NCI-H2107 treated with DMSO at 0.1 percent for 48 hours (cell line): Measurements from ENCODE around the gene SPEG.

Source experiments
- DNase-seq: peaks from one replicate; lab custom pipeline; 2025; ENCODE audit not compliant: unreplicated experiment; lab: John Stamatoyannopoulos, UW

Gene SPEG

GRCh38 chr2:219525533-219526232, 91.0 kb downstream of the SPEG start:
- no peak for DNase-seq

DNA sequence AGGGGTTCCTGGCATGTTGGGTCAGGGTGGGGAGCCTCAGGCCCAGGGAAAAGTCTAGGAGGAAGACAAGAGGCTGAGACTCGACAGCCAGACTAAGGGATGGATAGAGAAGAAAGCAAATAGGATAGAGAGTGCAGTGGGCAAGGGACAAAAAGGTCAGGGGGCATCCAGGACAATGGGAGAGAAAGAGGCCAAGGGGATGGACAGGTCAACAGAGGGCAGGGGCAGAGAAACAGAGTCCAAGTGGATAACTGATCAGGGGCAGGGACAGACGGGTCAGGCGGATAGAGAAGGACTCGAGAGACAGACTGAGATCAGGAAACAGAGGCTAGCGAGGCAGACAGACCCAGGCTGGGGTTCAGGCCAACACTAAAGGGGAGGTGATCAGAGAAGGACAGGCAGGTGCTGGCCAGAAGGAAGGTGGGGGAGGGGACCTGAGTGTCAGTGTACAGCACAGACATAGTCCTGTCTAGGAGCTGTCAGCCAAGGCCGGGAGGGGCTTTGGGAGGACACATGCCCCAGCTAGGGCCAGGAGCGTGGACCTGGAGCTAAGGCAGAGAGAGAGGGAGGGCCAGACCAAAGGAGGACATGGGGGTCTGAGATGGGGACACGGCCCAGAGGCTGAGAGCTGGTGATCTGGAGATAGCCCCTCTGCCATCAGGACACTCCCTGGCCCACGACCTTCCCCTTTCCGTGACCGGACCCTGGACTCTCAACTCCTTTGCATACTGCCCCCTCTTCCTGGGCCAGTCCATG, 91.9 kb downstream of the SPEG start:
- DNase-seq: no peak

DNA sequence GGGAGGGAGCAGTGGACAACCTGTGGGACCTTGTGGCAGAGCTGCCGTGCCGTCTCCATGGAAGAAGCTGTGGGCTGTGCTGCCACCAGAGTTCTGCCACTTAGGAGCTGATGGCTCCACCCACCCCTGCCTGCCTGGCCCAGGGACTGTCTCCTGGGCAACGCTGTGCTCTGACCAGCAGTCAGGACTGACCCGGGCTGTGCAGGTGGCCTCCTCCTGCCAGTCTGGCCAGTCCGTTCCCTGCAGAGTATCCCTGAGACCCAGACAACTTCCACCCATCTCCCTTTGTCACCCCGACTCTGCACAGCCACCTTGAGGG, 92.4 kb downstream of the SPEG start:
- no peak for DNase-seq

- DNase-seq: no peak
These were observed 92.8 kb downstream of the SPEG start for GRCh38 chr2:219527472-219527871.

GRCh38 chr2:219530048-219530963, 95.7 kb downstream of the SPEG start:
- DNase-seq: peak; percentile 41

DNA sequence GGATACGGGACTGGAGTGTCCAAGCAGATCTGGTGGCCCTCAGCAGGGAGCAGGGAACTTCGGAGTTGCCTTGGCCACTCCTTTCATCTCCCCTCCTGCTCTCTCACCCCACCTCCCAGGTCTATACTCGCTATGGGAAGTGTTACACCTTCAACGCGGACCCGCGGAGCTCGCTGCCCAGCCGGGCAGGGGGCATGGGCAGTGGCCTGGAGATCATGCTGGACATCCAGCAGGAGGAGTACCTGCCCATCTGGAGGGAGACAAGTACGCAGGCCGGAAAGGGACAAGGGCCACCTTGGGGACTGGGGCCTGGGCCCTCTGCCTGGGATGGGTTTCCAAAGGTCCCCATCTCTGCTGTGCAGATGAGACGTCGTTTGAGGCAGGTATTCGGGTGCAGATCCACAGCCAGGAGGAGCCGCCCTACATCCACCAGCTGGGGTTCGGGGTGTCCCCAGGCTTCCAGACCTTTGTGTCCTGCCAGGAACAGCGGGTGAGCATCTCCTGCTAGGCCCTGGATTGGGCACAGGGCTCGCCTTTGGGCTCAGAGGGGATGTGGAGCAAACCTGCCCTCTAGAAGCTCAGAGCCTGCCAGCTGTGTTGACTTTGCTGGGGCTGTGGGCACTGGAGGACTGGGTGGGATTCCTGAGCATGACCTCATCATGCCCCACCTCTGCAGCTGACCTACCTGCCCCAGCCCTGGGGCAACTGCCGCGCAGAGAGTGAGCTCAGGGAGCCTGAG, 97.2 kb downstream of the SPEG start:
- no peak for DNase-seq

DNA sequence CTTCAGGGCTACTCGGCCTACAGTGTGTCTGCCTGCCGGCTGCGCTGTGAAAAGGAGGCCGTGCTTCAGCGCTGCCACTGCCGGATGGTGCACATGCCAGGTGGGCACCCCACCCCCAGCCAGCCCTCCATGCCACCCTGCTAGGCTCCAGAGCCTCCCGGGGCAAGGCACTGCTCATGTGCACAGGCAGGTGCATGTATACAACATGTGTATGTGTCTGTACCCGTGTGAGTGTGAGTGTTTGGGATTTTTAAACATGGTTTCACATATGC, 97.7 kb downstream of the SPEG start:
- DNase-seq: no peak

DNA sequence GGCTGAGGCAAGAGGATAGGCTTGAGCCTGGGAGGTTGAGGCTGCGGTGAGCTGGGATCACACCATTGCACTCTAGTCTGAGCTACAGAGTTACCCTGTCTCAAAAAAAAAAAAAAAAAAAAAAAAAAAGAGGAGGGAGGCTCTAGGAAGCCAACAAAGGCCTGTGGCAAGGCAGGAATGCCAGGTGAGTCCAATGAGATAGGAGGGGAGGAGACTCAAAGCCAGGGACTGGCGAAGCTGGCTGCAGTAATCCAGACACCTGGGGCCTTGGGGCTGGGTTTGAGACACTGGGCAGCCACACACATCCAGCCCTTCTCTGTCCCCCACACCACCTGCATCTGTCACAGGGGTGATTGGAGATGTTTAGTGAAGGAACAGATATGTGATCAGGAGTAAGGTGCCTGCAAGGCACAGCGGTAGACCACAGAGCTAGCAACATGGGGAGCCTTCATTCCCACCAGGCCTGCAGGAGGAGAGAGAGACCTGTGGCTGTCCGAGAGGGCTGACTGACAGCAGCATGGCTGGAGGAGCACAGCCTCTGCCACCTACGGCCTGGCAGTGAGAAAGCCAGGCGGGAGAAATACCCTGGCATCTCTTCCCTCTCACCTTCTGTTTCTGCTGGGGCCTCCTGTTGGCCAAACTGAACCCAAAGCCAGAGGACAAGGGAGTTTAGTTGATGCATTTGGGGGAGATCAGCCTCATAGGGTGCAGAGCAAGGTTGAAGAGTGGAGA, 99.5 kb downstream of the SPEG start:
- peak; percentile 44 for DNase-seq

- DNase-seq: no peak
These were observed 101.8 kb downstream of the SPEG start for GRCh38 chr2:219536425-219536824.

DNA sequence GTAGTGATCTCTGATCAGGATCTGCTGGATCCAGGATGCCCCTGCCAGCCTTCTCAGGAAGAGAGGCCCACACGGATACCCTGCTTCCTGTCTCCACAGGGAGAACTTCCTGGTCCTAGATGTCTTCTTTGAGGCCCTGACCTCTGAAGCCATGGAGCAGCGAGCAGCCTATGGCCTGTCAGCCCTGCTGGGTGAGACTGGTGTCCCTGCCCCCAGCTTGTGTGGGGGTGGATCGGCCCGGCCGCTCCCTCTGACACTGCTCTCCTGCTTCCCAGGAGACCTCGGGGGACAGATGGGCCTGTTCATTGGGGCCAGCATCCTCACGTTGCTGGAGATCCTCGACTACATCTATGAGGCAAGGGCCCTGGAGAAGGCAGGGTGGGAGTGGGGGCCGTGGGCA, 102.3 kb downstream of the SPEG start:
- DNase-seq: no peak

GRCh38 chr2:219537657-219538488, 103.2 kb downstream of the SPEG start:
- no peak for DNase-seq

DNA sequence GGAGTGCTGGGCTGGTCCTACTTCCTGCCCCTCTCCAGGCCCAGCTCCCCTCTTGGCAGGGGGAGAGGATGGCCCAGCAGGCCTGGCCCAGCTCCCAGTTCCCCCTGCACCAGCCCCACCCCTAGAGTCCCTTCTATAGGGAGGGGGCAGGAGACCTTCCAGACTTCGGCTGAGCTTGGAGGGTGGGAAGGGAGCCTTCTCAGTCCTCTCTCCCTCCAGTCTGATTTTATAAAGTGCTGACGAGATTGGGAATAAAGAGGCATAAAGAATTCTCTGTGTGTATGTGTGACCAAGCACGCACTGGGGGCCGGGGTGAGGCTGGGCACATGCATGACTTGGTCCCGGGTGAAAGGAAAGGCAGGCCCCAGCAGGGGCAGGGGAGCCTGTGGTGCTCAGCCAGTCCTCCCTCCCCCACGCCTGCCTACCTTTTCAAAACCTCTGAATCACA, 103.9 kb downstream of the SPEG start:
- no peak for DNase-seq

- DNase-seq: no peak
These were observed 104.5 kb downstream of the SPEG start for GRCh38 chr2:219538956-219539788.

DNA sequence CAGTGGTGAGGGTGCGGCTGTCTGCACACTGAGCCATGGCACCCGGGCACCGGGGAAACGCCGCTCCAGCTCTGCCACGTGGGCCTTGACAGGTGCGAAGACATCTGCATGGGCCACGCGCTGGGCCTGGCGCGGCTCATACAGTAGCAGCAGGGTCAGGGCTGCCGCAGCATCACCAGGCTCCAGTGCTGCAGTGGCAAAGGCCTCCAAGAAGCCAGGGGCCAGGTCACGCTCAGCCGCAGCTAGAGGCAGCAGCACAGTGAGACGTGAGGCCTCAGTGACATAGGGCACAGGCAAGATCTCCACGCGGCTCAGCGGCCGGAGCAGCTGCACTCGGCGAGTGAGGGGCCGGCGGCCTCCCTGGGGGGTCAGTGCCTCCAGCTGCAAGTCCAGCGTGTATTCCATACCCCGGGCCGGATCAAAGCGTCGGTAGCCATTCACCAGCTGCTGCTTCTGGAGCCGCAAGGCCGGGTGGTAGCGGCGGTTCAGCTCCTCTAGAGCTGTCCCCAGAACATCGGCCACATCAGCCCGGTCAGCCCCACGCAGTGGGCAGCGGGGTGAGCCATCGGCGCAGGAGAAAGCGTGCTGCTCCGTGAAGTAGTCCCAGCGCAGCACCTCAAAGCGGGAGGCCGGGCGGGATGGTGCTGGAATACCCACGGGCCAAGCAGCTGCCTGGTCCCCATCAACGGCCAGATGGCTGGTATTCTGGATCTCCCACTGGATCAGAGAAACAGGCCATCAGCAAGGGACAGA, 105.5 kb downstream of the SPEG start:
- DNase-seq: no peak

DNA sequence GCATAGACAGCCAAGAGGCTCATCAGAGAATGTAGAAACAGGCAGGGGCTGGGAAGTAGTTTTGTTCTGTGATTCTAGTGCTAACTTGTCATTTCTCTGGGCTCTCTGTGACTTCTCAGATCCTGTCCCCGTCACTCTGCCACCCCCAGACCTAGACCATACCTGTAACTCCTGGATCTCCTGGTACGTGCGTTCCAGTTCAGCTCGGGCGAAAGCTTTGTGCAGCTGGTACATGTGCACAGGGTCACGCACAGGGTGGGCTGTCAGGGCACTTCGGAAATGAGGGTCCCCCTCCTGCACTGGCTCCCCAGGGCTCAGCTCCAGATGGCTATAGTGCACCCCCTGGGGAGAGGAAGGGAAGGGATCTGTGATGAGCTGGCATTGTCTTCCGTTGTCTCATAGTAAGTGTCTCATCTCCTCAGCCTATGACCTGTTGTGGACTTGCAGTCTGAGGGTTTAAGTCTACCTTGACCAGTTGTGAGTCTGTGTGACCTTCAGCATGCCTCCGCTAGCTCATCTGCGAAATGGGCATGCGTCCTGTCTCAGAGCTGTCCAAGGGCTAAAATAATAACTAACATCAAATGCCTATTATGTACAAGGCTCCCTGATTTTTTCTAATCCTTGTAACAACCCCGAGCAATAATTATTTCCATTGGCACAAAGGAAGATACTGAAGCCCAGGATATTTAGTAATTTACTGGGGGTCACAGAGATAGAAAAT, 106.3 kb downstream of the SPEG start:
- DNase-seq: no peak

DNA sequence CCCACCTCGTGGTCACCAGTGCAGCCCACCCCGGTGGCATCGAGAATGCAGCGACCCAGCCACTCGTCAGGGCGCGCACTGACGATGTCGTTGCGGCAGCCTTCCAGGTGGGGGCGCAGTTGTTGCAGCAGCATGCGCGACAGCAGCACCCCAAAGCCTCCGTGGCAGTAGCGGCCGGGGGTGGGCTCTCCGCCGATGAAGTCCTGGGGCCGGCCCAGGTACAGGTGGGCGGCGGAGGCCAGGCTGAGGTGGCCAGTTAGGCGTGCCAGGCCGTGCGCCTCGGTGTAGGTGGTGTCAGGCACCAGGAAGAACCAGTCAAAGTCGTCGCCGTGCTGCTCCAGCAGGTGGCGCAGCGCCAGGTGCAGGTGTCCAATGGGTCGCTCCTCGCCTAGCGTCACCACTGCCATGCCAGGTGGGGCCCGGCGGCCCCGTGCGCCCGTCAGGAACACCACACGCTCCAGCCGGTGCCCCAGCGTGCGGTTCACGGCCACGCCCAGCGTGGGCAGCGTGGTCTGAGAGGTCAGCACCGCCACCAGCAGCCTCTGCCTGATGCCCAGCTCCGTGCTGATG, 107.1 kb downstream of the SPEG start:
- DNase-seq: peak; percentile 49

DNA sequence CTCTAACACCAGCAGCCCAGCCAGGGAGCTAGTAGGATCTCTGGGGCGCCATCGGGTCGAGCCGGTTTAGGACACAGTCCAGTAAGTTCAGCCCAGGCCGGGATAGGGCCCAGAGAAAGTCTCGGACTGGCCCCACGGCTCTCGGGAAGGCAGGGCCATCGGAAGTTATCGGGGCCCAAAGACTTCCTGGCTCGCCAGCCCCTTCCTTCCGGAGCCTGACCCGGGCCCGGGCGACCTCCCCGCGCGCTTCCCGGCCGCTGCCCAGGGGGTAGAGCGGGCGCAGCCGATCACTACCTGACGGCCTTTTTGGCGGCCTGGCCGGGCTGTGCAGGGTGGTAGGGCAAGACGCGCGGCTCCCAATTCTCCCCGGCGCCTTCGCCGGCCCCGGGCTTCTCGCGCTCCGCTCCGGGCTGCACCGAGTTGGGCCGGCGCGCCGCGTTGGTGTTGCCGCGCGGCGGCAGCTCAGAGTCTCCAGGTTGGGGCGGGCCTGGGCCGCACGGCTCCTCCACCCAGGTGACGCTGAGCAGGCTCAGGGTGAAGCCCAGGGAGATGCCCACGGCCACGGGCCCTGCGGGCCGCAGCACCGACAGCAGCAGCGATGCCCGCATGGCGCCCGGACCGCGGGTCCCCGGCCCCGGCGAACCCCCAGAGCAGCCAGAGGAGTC, 108.4 kb downstream of the SPEG start:
- no peak for DNase-seq
